HG02938 (cell line): Measurements from ENCODE around the gene MT1A.
"Not testable (repeated sequence)": the region's sequence is repeated elsewhere in the genome, so short reads cannot be mapped to it uniquely, and the experiment has no call there.

Experiments
- ATAC-seq: cut with Tn5 transposase; IDR thresholded peaks from one replicate; pipeline ENCODE4 v1.9.1; 2021; ENCODE audit warnings: mild to moderate bottlenecking, moderate library complexity; ENCODE audit not compliant: unreplicated experiment

The MT1A gene

DNA sequence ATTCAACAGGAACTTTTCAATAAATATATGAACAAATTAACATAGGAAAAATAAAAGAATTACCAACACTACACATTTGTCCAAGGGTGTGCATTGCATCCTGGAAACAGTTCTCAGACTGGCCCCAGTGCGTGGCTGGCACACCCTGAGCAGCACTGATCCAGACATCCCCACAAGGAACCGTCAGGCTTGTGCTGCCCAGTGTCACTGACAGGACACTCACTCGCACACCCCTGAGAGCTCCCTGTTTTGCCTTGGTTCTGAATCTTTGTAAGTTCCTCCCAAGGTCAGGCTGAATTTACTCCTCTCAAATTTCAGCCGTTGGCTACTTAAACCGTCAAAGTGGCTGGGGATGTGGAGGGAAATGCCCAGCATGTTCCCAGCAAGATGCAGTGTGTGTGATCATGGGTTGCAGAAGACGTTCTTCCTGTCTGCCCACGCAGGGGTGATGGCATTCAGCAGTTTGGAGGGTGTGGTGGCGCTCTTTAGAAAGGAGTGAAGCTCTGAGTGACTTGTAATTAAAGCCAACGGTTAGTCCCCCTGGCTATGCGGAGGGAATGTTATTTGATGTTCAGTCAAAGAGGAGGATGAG lies 28.4 kb upstream of the MT1A start:
- ATAC-seq: no peak

DNA sequence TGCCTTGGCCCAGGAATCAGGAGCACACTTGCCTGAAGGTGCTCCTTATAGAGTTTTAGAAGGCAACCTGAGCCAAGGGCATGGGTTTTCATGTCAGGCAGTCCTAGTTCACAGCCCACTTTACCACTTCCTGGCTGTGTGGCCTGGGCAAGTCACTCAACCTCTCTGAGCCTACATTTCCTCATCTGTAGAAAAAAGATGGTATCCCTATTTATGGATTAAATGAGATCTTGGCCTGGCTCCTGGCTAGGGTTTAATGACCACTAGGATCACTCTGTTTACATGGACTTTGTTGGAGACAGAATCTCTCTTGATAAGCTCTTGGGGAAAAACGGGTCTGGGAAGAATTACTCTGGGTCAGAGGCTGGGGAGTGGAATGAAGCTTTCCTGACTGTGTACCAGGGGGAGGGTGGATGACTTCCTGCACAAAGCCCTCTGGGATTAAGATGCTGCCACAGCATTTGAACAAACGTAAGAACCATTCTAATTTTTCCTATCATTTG lies 27.8 kb upstream of the MT1A start:
- no peak for ATAC-seq

DNA sequence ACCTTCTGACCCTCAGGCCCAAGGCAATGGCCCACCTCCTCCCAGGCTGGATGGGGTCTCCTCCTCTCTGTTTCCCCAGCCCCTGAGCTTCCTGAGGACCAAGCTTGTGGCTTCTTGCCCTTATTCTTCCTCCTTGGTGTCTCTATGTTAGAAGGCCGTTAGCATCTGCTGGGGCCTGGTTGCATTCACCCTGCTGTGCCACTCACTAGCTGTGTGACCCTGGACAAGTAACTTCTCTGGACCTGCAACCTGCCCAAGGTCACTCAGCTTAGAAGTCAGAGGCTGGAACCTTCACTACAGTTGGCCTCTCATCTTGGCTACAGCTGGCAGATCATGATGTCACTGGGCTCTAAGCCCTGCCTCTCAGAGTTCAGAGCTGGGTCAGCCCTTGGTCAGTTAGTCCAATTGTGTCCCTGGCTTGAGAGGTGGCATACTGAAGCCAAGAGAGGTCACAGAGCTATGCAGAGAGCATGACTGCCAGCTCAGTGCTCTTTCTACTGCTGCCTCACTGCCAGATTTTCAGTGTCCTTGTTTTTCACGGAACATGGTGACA lies 27.1 kb upstream of the MT1A start:
- ATAC-seq: no peak

DNA sequence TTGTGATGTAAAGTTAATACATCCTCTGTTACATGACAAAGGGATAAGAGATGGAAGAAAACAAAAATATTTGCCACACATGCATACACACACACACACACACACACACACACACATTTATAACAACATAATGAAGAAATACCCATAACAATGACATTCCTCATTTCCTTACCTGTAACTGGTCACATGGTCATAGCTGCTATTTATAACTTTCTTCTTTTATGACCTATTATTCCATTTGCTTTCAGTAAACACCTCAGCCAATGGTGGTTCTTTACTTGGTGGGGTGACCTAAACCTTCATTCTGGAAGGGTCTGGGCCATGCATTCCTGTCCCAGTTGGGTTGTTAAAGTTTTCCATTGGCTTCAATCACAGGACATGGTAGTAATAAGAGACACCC lies 24.8 kb upstream of the MT1A start:
- ATAC-seq: no peak

DNA sequence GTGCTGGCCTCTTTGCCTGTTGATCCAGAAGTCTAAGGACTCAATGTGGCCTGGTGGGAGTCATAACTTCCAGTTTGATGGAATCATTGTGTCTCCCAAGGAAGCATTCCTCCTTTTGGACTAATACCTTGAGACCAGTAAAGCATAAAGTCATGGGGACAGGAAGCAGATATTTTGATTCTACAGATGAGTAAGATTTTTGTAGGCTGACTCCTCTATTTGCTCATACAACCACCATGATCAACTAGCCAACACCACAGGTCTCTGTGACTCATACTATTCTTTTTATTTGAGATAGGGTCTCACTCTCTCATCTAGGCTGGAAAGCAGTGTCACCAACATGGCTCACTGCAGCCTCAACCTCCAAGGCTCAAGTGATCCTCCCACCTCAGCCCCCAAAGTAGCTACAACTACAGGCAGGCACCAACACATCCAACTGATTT lies 23.9 kb upstream of the MT1A start:
- no peak for ATAC-seq

DNA sequence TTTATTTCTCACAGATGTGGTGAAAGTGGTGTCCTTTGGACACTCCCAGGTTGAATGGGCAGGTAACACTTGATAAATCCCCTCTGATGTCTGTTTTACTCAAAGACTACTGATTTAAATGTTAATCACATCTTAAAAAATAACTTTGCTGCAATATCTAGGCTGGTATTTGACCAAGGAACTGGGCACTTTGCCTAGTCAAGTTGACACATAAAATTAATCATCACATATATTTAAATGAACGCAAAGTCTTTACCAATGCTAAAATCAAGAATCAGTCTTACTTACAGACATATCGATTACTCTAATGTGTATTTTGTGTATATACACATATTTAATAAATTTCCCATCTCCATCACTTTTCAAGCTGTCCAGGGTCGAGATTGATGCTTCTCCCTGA lies 23.1 kb upstream of the MT1A start:
- no peak for ATAC-seq

DNA sequence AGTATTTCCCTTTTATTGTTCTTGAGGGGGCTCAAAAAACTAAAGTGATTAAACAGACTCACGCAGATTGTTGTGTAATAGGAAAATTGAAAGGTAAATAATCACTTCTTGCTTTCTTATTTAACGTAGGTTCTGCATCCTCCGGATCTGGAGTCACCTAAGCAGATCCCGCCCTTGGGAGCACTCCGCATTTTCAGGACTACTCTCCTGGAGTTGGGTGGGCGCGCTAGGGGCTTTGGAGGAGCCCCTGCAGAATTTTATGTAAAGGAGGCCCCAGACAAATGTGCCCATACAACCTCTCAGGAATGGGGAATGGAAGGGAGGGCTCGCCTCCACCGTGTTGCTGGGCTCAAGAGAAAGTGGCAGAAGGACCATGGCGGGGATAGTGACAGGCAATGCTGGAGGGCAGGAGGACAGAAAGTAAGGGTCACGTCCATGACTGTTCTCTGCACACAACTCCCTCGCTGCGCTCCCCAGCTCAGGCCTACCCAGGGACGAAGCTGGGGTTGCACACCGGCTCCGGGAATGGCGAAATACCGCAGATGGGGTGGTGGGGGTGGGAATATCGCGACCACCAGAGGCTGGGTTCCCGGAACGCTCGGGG lies 21.8 kb upstream of the MT1A start:
- no peak for ATAC-seq

DNA sequence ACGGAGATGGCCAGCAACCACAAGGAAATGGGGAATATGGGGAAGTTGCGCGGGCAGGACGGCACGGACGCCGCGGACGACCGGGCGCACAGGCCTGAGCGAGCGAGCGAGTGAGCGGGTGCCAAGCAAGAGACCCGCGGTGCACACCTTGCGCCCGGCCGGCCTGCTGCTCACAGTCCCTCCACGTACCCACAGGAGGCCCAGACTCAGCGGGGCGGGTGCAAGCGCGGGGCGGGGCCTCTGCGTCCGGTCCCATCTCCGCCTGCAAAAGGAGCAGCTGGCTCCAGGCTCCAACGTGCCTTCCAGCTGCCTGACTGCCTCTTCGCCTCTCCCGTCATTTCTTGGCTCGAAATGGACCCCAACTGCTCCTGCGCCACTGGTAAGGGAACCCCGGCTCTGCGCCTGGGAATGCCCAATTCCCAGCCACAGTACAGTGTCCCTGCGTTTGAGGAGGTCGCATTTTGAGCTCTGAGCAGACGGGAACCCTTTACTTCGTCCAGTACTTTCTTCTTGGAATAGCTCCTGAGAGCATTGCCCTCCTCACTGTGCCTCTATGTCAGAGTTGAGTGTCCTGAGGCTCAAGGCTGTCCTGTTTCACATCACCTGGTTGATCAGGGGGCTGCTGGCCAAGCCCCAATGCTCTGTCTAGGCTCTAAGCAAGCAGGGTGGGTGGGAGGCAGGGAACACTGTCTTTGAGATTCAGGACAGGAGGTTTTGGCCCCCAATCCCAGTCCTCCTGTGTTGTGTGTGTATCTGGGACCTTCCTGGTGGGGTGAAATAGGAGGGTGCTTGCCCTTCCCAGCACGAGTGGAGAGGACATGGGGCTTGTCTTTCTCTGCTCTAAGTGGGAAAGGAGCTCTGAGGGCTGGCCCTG lies 21.0 kb upstream of the MT1A start:
- ATAC-seq: no peak

DNA sequence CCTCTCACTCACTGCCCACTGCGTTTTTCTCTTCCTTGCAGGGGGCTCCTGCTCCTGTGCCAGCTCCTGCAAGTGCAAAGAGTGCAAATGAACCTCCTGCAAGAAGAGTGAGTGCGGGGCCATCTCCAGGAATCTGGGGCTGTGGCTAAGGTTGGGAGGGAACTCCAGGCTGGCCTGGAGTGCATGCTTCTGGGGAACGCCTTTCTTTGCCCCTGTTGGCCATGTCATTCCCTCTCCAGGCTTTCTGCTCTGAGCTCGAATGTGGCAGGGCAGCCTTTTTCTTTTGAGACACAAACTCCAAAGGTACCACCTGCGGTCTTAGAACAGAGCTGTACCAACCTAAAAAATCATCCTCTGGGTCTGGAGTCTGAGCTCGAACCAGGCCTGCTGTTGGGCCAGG lies 20.3 kb upstream of the MT1A start:
- no peak for ATAC-seq

DNA sequence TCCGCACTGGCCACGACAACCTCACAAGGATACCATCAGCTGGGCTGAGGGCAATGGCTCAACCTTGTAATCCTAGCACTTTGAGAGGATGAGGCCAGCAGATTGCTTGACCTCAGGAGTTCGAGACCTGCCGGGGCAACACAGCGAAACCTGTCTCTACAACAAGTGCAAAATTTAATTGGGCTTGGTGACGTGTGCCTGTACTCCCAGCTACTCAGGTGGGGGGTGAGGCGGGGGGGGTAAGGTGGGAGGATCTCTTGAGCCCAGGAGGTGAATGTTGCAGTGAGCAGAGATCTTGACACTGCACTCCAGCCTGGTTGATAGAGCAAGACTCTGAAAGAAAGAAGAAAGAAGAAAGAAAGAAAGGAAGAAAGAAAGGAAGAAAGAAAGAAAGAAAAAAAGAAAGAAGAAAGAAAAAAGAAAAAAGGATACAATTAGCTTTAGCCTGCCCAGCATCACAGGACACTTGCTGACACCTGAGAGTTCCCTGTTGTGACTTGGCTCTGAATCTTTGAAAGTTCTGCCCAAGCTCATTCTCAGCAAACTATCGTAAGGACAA lies 18.0 kb upstream of the MT1A start:
- no peak for ATAC-seq

DNA sequence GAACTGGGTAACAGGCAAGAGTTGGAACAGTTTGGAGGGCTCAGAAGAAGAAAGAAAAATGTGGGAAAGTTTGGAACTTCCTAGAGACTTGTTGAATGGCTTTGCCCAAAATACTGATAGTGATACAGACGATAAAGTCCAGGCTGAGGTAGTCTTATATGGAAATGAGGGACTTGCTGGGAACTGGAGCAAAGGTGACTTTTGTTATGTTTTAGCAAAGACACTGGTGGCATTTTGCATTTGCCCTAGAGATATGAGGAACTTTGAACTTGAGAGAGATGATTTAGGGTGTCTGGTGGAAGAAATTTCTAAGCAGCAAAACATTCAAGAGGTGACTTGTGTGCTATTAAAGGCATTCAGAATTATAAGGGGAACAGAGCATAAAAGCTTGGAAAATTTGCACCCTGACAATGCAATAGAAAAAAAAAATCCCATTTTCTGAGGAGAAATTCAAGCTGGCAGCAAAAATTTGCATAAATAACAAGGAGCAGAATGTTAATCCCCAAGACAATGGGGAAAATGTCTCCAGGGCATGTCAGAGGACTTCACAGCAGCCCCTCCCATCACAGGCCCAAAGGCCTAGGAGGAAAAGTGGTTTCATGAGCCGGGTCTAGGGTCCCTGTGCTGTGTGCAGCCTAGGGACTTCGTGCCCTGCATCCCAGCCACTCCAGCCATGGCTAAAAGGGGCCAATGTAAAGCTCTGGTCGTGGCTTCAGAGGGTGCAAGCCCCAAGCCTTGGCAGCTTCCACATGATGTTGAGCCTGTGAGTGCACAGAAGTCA lies 16.6 kb upstream of the MT1A start:
- ATAC-seq: not testable (repeated sequence)

DNA sequence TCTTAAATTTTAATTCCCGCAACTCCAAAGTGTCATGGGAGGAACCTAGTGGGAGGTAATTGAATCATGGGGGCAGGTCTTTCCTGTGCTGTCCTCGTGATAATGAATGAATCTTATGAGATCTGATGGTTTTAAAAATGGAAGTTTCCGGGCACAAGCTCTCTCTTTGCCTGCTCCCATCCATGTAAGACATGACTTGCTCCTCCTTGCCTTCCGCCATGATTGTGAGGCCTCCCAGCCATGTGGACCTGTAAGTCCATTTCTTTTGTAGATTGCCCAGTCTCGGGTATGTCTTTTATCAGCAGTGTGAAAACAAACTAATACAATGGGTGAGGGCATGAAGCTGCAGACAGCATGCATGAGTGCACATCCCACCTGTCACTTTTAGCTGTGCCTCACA lies 15.3 kb upstream of the MT1A start:
- ATAC-seq: not testable (repeated sequence)

DNA sequence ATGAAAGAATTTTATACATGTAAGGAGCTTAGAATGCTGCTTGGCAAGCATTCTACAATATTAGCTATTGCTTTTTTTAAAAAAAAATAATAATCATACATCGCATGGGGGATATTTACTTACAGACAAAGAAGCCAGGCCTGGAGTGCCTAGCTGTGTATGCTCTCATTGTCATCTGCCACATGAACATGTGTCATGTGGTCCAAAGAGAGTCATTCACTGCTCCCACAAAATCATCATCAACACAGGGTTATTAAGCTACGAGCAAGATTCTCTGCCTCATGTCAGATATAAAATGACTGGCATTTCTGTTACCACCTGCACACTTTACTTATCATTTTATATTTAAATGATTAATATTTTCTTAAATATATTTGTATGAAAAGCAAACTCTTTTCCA lies 14.8 kb upstream of the MT1A start:
- ATAC-seq: no peak

DNA sequence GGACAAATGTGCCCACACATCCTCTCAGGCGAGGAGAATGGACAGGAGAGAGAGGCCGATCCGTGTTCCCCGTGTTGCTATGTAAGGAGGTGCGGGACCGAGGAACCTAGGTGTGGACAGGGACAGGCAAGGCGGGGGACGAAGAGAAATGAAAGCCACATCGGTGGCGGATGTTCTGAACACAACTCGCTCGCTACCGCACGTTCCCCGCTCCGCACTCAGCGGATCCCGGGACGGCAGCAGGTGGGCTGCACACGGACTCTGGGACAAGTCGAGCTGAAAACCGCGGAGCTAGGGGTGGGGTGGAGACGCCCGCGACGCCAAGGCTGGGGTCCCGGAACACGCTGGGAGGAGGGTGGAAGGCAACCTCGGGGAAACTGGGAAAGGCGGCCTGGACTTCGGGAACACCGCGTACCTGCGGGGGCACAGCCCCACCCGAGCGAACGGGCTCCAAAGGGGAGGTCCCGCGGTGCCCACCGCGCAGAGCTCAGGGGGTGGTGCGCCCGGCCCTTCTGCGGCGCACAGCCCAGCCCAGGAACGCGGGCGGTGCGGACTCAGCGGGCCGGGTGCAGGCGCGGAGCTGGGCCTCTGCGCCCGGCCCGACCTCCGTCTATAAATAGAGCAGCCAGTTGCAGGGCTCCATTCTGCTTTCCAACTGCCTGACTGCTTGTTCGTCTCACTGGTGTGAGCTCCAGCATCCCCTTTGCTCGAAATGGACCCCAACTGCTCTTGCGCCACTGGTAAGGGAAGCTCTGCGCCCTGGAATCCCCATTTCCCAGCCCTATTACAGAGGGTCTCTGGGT lies 13.1 kb upstream of the MT1A start, which contains the start of gene MT1E:
Gene MT1E (plus strand): TSS at position 642 of the 803 bp plus-strand sequence. CDS start 71 bp downstream, at position 713.
- ATAC-seq: peak; percentile 57

DNA sequence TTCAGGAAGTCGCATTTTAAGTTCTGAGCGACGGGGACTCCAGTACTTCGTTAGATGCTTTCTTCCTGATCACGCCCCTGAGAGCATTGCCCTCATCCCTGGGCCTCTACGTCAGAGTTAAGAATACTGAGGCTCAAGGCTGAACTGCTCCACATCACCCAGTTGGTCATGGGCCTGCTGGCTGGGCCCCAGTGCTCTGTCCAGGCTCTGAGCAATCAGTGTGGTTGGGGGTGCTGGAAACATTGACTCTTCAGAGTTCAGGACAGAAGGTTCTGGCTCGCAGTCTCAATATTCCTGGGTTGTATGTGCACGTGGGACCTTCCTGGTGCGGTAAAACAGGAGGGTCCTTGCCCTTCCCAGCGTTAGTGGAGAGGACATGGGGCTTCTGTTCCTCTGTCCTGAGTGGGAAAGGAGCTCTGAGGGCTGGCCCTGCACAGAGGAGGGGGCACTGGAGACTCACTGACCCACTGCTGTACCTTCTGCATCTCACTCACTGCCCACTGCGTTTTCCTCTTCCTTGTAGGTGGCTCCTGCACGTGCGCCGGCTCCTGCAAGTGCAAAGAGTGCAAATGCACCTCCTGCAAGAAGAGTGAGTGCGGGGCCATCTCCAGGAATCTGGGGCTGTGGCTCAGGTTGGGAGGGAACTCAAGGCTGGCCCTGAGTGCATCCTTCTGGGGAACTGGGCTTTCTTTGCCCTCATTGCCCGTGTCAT lies 12.4 kb upstream of the MT1A start:
- no peak for ATAC-seq

DNA sequence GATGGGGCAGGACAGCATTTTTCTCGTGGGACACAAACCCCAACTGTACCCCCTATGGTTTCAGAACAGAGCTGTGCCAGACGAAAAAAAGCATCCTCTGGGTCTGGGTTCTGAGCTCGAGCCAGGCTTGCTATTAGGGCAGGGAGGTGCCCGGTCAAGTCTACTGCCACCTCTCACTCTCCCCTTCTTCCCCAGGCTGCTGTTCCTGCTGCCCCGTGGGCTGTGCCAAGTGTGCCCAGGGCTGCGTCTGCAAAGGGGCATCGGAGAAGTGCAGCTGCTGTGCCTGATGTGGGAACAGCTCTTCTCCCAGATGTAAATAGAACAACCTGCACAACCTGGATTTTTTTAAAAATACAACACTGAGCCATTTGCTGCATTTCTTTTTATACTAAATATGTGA lies 11.8 kb upstream of the MT1A start:
- no peak for ATAC-seq

DNA sequence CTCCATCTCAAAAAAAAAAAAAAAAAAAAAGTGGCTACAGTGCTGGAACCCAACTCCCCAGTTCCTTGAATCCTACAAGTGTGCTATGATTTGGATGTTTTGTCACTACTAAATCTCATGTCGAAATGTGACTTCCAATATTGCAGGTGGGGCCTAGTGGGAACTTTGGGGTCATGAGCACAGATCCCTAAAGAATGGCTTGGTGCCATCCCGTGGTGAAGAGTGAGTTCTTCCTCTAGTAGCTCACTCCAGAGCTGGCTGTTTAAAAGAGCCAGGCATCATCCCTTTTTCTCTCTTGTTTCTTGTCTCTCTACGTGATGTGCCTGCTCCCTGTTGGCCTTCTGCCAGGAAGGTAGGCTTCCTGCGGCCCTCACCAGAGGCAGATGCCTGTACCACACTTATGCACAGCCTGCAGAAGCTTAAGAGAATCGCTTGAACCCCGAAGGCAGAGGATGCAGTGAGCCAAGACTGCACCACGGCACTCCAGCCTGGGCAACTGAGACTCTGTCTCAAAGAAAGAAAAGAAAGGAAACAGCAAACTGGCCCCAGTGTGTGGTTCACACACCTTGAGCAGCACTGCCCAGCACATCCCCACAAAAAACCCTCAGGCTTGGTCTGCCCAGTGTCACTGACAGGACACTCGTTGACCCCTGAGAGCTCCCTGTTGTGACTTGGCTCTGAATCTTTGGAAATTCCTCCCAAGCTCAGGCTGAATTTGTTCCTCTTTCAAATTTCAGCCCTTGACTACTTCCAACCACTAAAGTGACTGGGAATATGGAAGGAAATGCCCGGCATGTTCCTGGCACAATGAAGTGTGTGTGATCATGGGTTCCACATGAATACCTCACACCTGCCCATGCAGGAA lies 9.7 kb upstream of the MT1A start:
- ATAC-seq: no peak

DNA sequence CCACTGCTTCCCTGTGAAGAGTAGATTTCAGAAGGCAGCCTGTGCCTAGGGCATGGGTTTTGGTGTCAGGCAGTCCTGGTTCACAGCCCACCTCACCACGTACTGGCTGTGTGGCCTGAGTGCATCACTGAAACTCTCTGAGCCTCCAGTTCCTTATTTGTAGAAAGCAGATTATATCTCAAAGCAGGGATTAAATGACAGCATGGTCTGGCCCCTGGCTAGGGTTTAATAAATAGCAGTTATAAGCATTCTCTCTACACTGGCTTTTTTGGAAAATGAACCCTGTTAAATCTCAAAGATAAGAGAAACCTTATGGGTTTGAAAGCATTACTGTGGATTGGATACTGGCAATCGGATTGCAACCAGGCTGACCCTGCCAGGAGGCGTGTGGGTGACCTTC lies 8.9 kb upstream of the MT1A start:
- ATAC-seq: no peak
